ENCODE data around the gene SLC35D1. TPM values are rescaled to one million over a fixed set of nuclear protein-coding genes. Genes with fewer than 3 reads are reported as not detected.

SLC35D1 gene
- total and polyA plus RNA-seq, 2 of the 13 experiments (the other 11 are each of a cell fraction or from before 2014, with no cell fraction given): 12.4 to 41.5 TPM

DNA sequence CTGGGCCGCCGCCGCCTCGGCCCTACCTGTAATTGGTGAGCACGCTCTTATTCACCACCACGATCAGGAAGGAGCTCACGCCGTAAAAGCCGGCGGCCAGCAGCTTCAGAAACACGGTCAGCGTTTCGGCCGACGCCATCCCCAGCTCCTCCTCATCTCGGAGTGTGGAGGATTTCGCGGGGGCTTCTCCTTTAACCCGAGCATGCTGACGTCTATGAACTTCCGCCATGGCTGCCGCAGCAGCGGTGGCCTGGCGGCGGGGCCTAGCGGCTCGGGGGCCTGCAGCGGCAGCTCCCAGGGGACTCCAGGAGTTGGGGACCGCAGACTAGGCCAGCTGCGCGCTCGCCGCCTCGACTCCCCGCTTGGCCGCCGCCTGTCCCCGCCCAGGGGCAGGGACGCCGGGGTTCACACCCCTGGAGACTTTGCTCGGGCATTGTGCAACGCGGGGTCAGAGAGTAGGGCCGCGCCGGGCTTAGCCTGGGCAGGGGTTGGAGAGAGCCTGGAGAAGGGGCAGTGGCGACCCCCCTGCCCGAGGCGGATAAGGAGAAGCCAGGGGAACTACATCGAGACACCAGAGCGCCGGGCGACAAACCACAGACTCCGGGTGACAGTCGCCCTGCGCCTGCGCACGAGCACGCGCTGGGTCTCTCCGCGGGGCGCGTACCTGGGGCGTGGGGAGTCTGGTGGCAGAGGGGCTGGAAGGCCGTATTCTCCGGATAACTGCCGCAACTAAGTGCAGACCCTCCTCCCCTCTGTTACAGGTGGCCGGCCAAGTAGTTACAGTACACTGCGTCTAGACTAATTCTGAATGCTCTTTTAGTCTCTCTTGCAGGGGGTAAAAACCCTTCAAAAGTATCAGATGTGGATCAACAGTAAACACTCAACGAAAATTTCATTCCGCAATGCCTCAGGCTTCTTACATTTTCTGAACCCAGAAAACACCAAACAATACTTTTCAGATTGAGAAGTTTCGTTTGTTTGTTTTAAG, at the start of gene SLC35D1 (continued):
- TF ChIP-seq IRF2 (CRISPR knock-in tag; IDR thresholded peaks at IDR 0.05) (peak; percentile 77; the same call in 1 of the 2 replicates), THAP11 (CRISPR knock-in tag; IDR thresholded peaks at IDR 0.05) (peak; percentile 57), E2F5 (CRISPR knock-in tag; conservative IDR thresholded peaks at IDR 0.05) (no peak), PHF21A (CRISPR knock-in tag; IDR thresholded peaks at IDR 0.05) (peak; percentile 94), XRCC5 (optimal IDR thresholded peaks at IDR 0.05; ENCODE audit: low read length) (peak; percentile 7), ZNF337 (CRISPR knock-in tag; IDR thresholded peaks at IDR 0.05; ENCODE audit: borderline replicate concordance, low read depth) (no peak; the same call in 1 of the 2 replicates), HOXA5 (CRISPR knock-in tag; IDR thresholded peaks at IDR 0.05) (peak; percentile 55), ZNF18 (CRISPR knock-in tag; IDR thresholded peaks at IDR 0.05; ENCODE audit: insufficient replicate concordance) (peak; percentile 96), ZNF143 (CRISPR knock-in tag; IDR thresholded peaks at IDR 0.05) (no peak), ZFP36 (IDR thresholded peaks at IDR 0.05; ENCODE audit: borderline replicate concordance, low read depth, low read length, partially characterized antibody) (no peak), RARA (CRISPR knock-in tag; IDR thresholded peaks at IDR 0.05) (peak; percentile 81), ATF7 (IDR thresholded peaks at IDR 0.05) (no peak), ATF7 (CRISPR knock-in tag; IDR thresholded peaks at IDR 0.05) (no peak), ZNF567 (CRISPR knock-in tag; IDR thresholded peaks at IDR 0.05; ENCODE audit: borderline replicate concordance) (peak; percentile 97), ZSCAN12 (CRISPR knock-in tag; IDR thresholded peaks at IDR 0.05) (0 out of 2 replicates have a peak, but pooled peaks have one; percentile 42), HOXA3 (CRISPR knock-in tag; IDR thresholded peaks at IDR 0.05) (peak; percentile 68; the same call in 1 of the 2 replicates), SP5 (CRISPR knock-in tag; IDR thresholded peaks at IDR 0.05; ENCODE audit: borderline replicate concordance, low read depth) (peak; percentile 71), SKIL (CRISPR knock-in tag; IDR thresholded peaks at IDR 0.05; ENCODE audit: borderline replicate concordance) (peak; percentile 88), GZF1 (CRISPR knock-in tag; IDR thresholded peaks at IDR 0.05) (peak; percentile 100), POLR2G (IDR thresholded peaks at IDR 0.05; ENCODE audit: low read depth, low read length) (peak; percentile 91), ZNF30 (CRISPR knock-in tag; IDR thresholded peaks at IDR 0.05) (0 out of 2 replicates have a peak, but pooled peaks have one; percentile 43), RXRA (CRISPR knock-in tag; IDR thresholded peaks at IDR 0.05) (peak; percentile 91)
